ENCODE data around the gene CDH4. TPM values are rescaled to one million over a fixed set of nuclear protein-coding genes. Genes with fewer than 3 reads are reported as not detected.

CDH4 gene
- total and polyA plus RNA-seq, 2 donors (not counting 3 experiments of a cell fraction or from before 2014, with no cell fraction given), result 0.17 to 0.51 TPM

GRCh38 chr20:61499859-61500554 is 247.9 kb downstream of the CDH4 start:
- FAIRE-seq (no peak), DNase-seq (ENCODE audit: low read depth, low spot score) (no peak)
- no peak overlapping the region for H3K4me3 ChIP-seq (replicated peaks in 1 of 3; ENCODE audit: insufficient read depth in 1 of 3, low read depth in 1 of 3, low read length in 3 of 3)
- H3K4me2 ChIP-seq (ENCODE audit: insufficient read depth, low read length), result no peak overlapping the region
- no peaks in the 10 kb centered on the region for H3K4me1 ChIP-seq (ENCODE audit: control insufficient read depth, extremely low read depth, insufficient read depth, low read length)
- POLR2A ChIA-PET, result no interaction called here
- no peak overlapping the region for H2AFZ ChIP-seq (ENCODE audit: low read depth, low read length)
- no peaks in the 10 kb centered on the region for H3K36me3 ChIP-seq (ENCODE audit: control insufficient read depth in 2 of 2, extremely low read depth in 1 of 2, insufficient read depth in 2 of 2, low read length in 2 of 2)
- CTCF ChIA-PET, result no interaction called here
- no TSS peak for BruUV-seq (replicated peaks)
- H3K9me1 ChIP-seq (replicated peaks; ENCODE audit: control insufficient read depth, extremely low read depth, insufficient read depth, low read length), result no peaks in the 10 kb centered on the region
- intact Hi-C loops (cut with micrococcal nuclease), result no loop called here
- no peak overlapping the region for H3K27ac ChIP-seq (ENCODE audit: insufficient read depth, low read depth, low read length)
- no peak overlapping the region for H3K9ac ChIP-seq (replicated peaks; ENCODE audit: extremely low read depth, insufficient read depth, low read length)
- H3K27me3 ChIP-seq (ENCODE audit: control insufficient read depth in 2 of 2, insufficient read depth in 2 of 2, low read length in 2 of 2), result no peaks in the 10 kb centered on the region
- dilution Hi-C loops (cut with MboI; ENCODE audit: extremely low pct_ligation_motif_present, low sequenced_read_pairs), result no loop called here
- H3K79me2 ChIP-seq (ENCODE audit: control insufficient read depth, insufficient read depth, low read length), result no peaks in the 10 kb centered on the region
- no peaks in the 10 kb centered on the region for H4K20me1 ChIP-seq (replicated peaks; ENCODE audit: control insufficient read depth, extremely low read depth, insufficient read depth, low read length)
- H3K9me3 ChIP-seq (replicated peaks; ENCODE audit: control insufficient read depth, insufficient read depth, low read length), result no peaks in the 10 kb centered on the region
- TF ChIP-seq JUN (IDR thresholded peaks at IDR 0.05; ENCODE audit: borderline replicate concordance, insufficient read depth, insufficient read length, low read depth), result no peak

- Histone ChIP-seq H3K79me2 (ENCODE audit: control insufficient read depth, insufficient read depth, low read length) (no peaks in the 10 kb centered on the region), H4K20me1 (replicated peaks; ENCODE audit: control insufficient read depth, extremely low read depth, insufficient read depth, low read length) (no peaks in the 10 kb centered on the region), H3K4me2 (ENCODE audit: insufficient read depth, low read length) (no peak overlapping the region), H3K36me3 (ENCODE audit: control insufficient read depth in 2 of 2, extremely low read depth in 1 of 2, insufficient read depth in 2 of 2, low read length in 2 of 2) (no peaks in the 10 kb centered on the region), H2AFZ (ENCODE audit: low read depth, low read length) (no peak overlapping the region), H3K4me1 (ENCODE audit: control insufficient read depth, extremely low read depth, insufficient read depth, low read length) (no peaks in the 10 kb centered on the region), H3K27me3 (ENCODE audit: control insufficient read depth in 2 of 2, insufficient read depth in 2 of 2, low read length in 2 of 2) (no peaks in the 10 kb centered on the region), H3K9me1 (replicated peaks; ENCODE audit: control insufficient read depth, extremely low read depth, insufficient read depth, low read length) (no peaks in the 10 kb centered on the region), H3K4me3 (replicated peaks in 1 of 3; ENCODE audit: insufficient read depth in 1 of 3, low read depth in 1 of 3, low read length in 3 of 3) (no peak overlapping the region), H3K27ac (ENCODE audit: insufficient read depth, low read depth, low read length) (no peak overlapping the region), H3K9ac (replicated peaks; ENCODE audit: extremely low read depth, insufficient read depth, low read length) (no peak overlapping the region), H3K9me3 (replicated peaks; ENCODE audit: control insufficient read depth, insufficient read depth, low read length) (no peaks in the 10 kb centered on the region)
- dilution Hi-C loops (cut with MboI; ENCODE audit: extremely low pct_ligation_motif_present, low sequenced_read_pairs) (no loop called here), intact Hi-C loops (cut with micrococcal nuclease) (no loop called here)
- no TSS peak for BruUV-seq (replicated peaks)
- DNase-seq (ENCODE audit: low read depth, low spot score) (no peak), FAIRE-seq (no peak)
- POLR2A ChIA-PET, result no interaction called here
- CTCF ChIA-PET, result no interaction called here
- TF ChIP-seq JUN (IDR thresholded peaks at IDR 0.05; ENCODE audit: borderline replicate concordance, insufficient read depth, insufficient read length, low read depth) (no peak), EZH2 (IDR thresholded peaks at IDR 0.05; ENCODE audit: borderline replicate concordance, low read depth, low read length, severe bottlenecking) (no peak), FOS (IDR thresholded peaks at IDR 0.05; ENCODE audit: borderline replicate concordance, insufficient read depth, low read length) (no peak), MYC (IDR thresholded peaks at IDR 0.05; ENCODE audit: low read depth, low read length) (no peak), GATA2 (IDR thresholded peaks at IDR 0.05; ENCODE audit: insufficient read depth, insufficient read length, low read depth, low read length) (no peak), POLR2AphosphoS5 (IDR thresholded peaks at IDR 0.05; ENCODE audit: insufficient read depth, low read depth, low read length) (no peak), POLR2A (IDR thresholded peaks at IDR 0.05; ENCODE audit: low read depth, low read length) (no peak)
- TF ChIP-seq, protein P1, sequence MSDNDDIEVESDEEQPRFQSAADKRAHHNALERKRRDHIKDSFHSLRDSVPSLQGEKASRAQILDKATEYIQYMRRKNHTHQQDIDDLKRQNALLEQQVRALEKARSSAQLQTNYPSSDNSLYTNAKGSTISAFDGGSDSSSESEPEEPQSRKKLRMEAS (IDR thresholded peaks at IDR 0.05; ENCODE audit: insufficient read depth, insufficient read length), result no peak
- TF ChIP-seq, protein P2, sequence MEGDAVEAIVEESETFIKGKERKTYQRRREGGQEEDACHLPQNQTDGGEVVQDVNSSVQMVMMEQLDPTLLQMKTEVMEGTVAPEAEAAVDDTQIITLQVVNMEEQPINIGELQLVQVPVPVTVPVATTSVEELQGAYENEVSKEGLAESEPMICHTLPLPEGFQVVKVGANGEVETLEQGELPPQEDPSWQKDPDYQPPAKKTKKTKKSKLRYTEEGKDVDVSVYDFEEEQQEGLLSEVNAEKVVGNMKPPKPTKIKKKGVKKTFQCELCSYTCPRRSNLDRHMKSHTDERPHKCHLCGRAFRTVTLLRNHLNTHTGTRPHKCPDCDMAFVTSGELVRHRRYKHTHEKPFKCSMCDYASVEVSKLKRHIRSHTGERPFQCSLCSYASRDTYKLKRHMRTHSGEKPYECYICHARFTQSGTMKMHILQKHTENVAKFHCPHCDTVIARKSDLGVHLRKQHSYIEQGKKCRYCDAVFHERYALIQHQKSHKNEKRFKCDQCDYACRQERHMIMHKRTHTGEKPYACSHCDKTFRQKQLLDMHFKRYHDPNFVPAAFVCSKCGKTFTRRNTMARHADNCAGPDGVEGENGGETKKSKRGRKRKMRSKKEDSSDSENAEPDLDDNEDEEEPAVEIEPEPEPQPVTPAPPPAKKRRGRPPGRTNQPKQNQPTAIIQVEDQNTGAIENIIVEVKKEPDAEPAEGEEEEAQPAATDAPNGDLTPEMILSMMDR (IDR thresholded peaks at IDR 0.05; ENCODE audit: extremely low read depth in 1 of 2, insufficient read depth in 1 of 2, low read depth in 1 of 2, low read length in 2 of 2), result no peak
These were observed 248.8 kb downstream of the CDH4 start for GRCh38 chr20:61500791-61501321.

Data from endothelial cell of umbilical vein (primary cell).